ENCODE measurements around the gene IQCH.

DNA sequence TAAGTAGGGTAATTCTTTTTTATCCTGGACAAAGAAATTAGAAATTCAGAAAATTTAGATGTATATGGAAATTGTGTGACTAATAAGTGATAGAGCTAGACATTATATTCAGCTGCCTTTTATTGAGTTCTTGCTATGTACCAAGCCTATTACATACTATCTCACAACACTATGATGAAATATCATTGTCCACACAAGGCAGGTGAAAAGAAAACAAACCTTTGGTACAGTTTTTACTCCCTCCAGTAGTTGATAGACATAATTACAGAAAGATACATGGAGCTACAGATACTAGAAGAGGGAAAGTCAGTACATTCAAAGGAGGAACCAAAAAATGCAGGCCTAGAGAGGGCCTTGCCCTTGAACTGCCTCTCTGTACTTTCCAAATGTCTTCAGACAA is 4.8 kb downstream of the IQCH start:
- no peak for TF ChIP-seq POLR2A (IDR thresholded peaks at IDR 0.05)
- no peak for TF ChIP-seq CTCF (IDR thresholded peaks at IDR 0.05)
